Measurements from ENCODE around the gene NPNT.

- TF ChIP-seq, protein P1, sequence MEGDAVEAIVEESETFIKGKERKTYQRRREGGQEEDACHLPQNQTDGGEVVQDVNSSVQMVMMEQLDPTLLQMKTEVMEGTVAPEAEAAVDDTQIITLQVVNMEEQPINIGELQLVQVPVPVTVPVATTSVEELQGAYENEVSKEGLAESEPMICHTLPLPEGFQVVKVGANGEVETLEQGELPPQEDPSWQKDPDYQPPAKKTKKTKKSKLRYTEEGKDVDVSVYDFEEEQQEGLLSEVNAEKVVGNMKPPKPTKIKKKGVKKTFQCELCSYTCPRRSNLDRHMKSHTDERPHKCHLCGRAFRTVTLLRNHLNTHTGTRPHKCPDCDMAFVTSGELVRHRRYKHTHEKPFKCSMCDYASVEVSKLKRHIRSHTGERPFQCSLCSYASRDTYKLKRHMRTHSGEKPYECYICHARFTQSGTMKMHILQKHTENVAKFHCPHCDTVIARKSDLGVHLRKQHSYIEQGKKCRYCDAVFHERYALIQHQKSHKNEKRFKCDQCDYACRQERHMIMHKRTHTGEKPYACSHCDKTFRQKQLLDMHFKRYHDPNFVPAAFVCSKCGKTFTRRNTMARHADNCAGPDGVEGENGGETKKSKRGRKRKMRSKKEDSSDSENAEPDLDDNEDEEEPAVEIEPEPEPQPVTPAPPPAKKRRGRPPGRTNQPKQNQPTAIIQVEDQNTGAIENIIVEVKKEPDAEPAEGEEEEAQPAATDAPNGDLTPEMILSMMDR (conservative IDR thresholded peaks at IDR 0.05) = no peak
- no peak for TF ChIP-seq EZH2 (IDR thresholded peaks at IDR 0.05; ENCODE audit: low read depth)
Observed at GRCh38 chr4:105934386-105934785, 39.1 kb downstream of the NPNT start.
